ENCODE data around the gene SLC25A20.
"Not testable (repeated sequence)": the region's sequence is repeated elsewhere in the genome, so short reads cannot be mapped to it uniquely, and the experiment has no call there.

Gene SLC25A20

DNA sequence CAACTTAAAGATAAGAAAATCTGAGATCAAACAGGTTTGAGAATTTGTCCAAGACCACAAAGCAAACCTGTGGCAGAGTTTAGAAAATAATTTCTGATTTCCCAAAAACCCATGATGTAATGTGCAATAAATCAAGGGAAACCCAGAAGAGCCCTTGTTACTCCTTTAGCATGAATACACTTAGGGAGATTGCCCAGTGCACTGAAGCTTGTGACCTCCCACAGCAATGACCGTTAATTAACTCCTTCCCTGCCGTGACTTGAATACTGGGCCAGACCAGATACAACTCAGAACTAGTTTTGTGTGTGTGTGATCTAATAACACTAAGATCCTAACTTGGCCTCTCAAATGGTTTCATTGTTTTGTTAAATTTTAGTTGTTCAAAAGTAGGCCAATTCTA, 53.5 kb downstream of the SLC25A20 start:
- DNase-seq = no peak

DNA sequence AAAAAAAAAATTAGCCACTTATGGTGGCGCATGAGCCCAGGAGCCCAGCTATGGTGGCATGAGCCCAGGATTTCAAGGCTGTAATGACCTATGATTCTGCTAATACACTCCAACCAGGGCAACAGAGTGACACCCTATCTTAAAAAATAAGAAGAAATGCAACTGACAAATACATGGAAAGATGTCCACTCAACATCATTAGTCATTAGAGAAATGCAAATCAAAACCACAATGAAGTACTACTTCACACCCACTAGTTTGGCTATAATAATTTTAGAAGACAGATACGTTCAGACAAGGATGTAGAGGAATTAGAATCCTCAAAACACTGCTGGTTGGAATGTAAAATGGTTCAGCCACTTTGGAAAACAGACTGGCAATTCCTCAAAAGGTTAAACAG, 61.5 kb downstream of the SLC25A20 start:
- no peak for DNase-seq

DNA sequence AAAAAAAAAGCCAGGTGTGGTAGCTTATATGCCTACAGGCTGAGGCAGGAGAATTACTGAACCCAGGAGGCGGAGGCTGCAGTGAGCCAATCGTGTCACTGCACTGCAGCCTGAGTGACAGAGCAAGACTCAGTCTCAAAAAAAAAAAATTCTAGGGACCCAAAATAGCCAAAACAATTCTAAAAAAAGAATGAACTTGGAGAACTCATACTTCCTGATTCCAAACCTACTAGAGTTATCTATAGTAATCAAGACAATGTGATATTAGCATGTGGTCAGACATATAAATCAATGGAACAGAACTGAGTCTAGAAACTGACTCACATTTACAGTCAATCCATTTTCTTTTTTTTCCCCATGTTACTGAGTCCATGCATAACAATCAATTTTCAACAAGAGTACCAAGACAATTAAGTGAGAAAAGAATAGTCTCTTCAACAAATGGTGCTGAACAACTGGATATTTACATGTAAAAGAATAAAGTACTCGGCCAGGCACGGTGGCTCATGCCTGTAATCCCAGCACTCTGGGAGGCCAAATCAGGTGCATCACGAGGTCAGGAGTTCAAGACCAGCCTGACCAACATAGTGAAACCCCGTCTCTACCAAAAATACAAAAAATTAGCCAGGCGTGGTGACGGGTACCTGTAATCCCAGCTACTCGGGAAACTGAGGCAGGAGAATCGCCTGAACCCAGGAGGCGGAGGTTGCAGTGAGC, 62.9 kb downstream of the SLC25A20 start:
- DNase-seq = no peak

DNA sequence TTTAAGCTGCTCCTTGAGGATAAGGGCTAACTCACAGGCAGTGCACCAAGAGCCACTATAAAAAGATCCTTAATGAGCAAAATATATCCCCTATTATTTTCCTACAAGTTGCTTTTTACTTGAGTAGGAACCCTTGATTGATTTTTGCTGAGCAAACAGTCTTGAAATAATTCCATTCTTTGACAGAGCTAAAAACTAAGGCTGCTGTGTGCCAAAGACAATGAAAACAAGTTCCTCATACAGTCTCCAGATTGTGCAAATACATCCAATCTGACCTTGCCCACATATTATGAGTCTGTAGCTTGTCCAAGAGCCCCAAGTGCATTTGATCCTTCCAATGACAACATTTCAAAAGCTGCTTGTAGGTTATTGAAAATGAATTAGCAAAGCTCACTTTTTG, 66.0 kb downstream of the SLC25A20 start:
- no peak for DNase-seq

DNA sequence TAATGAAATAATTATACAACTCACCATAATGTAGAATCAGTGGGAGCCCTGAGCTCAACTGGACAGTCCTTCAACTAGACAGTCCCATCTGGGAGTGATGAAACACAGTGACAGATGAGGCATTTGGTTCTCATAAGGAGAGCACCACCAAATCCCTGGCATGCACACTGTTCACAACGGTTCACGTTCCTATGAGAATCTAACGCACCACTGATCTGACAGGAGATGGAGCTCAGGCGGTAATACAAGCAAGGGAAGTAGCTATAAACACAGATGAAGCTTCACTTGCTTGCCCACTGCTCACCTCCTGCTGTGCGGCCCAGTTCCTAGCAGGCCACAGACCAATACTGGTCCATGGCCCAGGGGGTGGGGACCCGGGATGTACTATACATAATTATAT, 68.0 kb downstream of the SLC25A20 start:
- DNase-seq = no peak

DNA sequence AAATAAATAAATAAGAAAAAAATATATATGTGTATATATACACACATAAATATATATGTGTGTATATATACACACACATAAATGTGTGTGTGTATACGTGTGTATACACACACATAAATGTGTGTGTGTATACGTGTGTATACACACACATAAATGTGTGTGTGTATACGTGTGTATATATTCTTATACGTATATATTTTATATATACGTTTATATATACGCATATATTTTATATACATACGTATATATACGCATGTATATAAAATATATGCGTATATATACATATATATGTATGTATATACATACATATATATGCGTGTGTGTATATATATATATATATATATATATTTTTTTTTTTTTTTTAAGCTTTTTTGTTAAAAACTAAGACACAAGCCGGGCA, 69.2 kb downstream of the SLC25A20 start:
- not testable (repeated sequence) for DNase-seq

DNA sequence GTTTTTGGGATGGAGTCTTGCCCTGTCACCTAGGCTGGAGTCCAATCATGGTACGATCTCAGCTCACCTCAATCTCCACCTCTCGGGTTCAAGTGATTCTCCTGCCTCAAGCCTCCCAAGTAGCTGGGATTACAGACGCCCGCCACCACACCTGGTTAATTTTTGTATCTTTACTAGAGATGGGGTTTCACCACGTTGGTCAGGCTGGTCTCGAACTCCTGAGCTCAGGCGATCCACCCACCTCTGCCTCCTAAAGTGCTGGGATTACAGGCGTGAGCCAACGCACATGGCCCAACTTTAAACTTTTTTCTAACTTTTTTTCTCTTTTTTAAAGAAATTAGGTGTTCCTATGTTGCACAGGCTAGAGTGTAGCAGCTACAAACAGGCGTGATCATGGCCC, 70.8 kb downstream of the SLC25A20 start:
- not testable (repeated sequence) for DNase-seq

DNA sequence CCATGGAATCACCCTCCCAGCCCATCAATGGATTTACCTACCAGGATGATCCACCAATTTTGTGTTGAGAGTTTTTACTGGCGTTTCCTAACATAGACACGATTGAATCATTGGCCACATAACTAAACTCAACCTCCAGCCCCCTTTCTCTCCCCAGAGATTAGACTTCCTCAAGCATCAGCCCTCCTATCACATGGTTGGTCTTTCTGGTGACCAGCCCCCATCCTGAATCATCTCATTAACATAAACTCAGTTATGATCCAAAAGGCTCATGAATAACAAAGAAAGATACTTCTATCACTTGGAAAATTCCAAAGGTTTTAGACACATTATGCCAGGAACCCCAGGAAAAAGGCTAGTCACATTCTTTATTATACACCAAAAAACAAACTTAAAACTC, 72.2 kb downstream of the SLC25A20 start:
- no peak for DNase-seq

DNA sequence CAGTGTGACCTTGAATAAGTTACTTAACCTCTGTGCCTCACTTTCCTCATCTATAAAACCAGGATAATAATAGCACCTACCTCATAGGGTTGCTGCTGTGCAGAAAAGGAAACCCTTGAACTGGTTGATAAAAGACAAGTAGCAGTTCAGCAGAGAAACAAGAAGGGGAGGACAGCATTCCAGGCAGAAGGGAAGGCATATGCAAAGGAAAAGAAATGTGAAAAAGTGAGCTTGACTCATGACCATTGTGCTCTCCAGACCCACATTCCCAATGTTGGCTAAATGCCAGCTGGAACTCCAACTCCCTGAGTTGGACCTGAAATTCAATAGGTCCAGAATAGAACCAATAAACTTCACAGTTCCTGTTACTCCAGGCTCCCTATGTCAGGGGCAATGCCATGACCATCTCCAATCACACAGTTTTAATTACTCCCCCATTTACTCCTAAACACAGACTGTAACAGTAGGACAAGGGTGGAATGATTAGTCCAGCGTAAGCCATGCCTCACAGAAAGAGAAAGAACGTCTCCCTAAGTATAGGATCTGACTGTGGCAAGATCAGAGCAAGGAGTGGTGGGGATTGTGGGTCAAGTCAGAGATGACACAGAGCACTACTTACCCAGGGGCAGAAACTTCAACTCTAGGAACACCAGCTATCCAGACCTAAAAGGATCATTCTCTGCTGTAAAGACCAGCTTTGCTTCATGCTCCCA, 77.9 kb downstream of the SLC25A20 start:
- DNase-seq = no peak

DNA sequence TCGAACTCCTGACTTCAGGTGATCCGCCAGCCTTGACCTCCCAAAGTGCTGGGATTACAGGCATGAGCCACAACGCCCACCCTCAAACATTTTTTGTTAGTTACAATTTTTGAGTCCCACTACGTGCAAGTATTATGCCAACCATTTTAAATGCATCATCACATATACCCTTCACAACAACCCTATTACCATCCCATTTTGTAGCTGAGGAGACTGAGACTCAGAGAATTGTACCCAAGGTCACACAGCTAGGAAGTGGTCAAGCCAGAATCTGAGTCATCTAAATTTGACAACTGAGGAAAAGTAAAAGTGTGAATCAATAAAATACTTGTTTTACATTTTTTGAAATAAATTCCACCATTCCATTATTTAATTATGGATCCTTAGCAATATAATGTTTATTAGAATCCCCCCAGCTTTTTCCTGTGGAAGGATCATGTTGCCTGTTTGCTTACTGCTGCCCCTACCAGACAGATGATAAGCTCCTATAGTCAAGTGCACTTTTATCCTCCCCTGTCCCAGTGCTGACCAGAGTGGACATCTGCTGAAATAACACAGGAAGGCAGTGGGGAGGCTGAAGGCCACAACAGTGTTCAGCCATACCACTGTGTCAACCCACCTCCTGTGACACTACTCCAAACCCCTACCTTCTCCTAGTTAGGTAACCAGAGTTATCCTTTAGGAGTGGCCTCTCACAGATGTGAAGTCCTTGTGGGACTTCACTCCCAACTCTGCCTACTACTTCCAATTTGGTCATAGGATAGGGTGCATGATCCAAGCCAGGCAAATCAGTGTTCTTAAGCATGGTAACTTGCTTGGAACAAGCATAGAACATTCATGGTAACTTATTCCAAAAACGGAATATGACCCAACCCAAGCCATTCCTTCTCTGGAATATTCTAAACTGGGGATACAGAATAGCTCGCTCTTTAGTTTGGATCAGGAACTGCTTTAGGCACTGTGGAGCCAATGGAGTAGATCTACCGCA, 79.2 kb downstream of the SLC25A20 start:
- DNase-seq = no peak

DNA sequence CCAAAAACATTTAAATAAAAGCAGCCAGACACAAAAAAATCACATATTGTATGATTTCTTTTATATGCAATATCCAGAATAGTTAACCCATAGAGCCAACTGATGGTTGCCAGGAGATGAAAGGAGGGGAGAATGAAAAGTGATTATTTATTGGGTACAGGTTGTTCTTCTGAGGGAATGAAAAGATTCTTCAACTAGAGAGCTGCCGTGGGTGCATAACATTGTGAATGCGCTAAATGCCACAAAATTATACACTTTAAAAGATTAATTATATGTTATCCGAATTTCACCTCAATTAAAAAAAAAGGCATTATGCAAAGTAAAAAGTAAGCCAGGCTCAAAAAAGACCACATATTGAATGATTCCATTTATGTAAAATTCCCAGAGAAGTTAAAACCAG, 87.2 kb downstream of the SLC25A20 start:
- no peak for DNase-seq

Data from left hindlimb (tissue), 1 donor.